GM10266 (cell line): ENCODE results near the gene PPP4C.

ENCODE experiments used
- DNase-seq: peaks from one replicate; pipeline ENCODE4 v3.0.0; 2012; ENCODE audit errors: extremely low spot score
- CTCF ChIP-seq: IDR thresholded peaks from 2 replicates; pipeline ENCODE4 v1.5.1; 2012; ENCODE audit warnings: mild to moderate bottlenecking, low read depth; ENCODE audit not compliant: control insufficient read depth, insufficient read depth; ENCODE audit errors: missing control alignments

The PPP4C gene

GRCh38 chr16:30049871-30050270 lies 25.9 kb upstream of the PPP4C start:
- TF ChIP-seq CTCF: no peak
- DNase-seq: no peak

- TF ChIP-seq CTCF: no peak
- no peak for DNase-seq
These were observed 24.3 kb upstream of the PPP4C start for GRCh38 chr16:30051518-30051917.

- no peak for TF ChIP-seq CTCF
- DNase-seq: peak; percentile 91
These were observed 23.0 kb upstream of the PPP4C start for GRCh38 chr16:30052671-30053372.

GRCh38 chr16:30053376-30054015 lies 22.3 kb upstream of the PPP4C start:
- DNase-seq: no peak

GRCh38 chr16:30054451-30054850 lies 21.3 kb upstream of the PPP4C start:
- DNase-seq: no peak
- TF ChIP-seq CTCF: no peak

More at GRCh38 chr16:30053376-30054015, 22.3 kb upstream of the PPP4C start:
- TF ChIP-seq CTCF: no peak

GRCh38 chr16:30054959-30055553 lies 20.7 kb upstream of the PPP4C start:
- peak; percentile 77 for TF ChIP-seq CTCF

GRCh38 chr16:30060346-30060745 lies 15.4 kb upstream of the PPP4C start:
- no peak for TF ChIP-seq CTCF

More at GRCh38 chr16:30054959-30055553, 20.7 kb upstream of the PPP4C start:
- peak; percentile 68 for DNase-seq

More at GRCh38 chr16:30060346-30060745, 15.4 kb upstream of the PPP4C start:
- DNase-seq: no peak
